H1 (cell line): ENCODE measurements around the gene CBL. TPM values are rescaled to one million over a fixed set of nuclear protein-coding genes. Genes with fewer than 3 reads are reported as not detected.

Source experiments
- CBX5 ChIP-seq: fragments of 300-800, 300-1000 bp; sonication (generic); IDR thresholded peaks from 2 replicates; pipeline ENCODE4 v1.7.1; 2016; ENCODE audit warnings: antibody characterized with exemption, low read length, low read depth
- CHD2 ChIP-seq: IDR thresholded peaks from 2 replicates; pipeline ENCODE4 v1.6.1; 2012; ENCODE audit warnings: low read length, improper control_type of control experiment
- EGR1 ChIP-seq: IDR thresholded peaks from 2 replicates; pipeline ENCODE4 v1.6.1; 2011; ENCODE audit warnings: low read depth, low read length, borderline replicate concordance
- FOSL1 ChIP-seq: IDR thresholded peaks from 2 replicates; pipeline ENCODE4 v1.6.1; 2011; ENCODE audit warnings: mild to moderate bottlenecking, low read depth, low read length, moderate library complexity; ENCODE audit not compliant: insufficient read depth
- RAD21 ChIP-seq, 2 experiments: IDR thresholded peaks in 1 of 2; conservative IDR thresholded peaks in 1 of 2; 2 replicates each; pipeline ENCODE4 v1.6.1; 2011; ENCODE audit warnings: low read depth in 2 of 2, low read length in 2 of 2, improper control_type of control experiment in 1 of 2, inconsistent platforms in 1 of 2, mild to moderate bottlenecking in 1 of 2, moderate library complexity in 1 of 2
- SP2 ChIP-seq: IDR thresholded peaks from 2 replicates; pipeline ENCODE4 v1.6.1; 2012; ENCODE audit warnings: mild to moderate bottlenecking, low read length, inconsistent platforms
- ZNF274 ChIP-seq: IDR thresholded peaks from 2 replicates; pipeline ENCODE4 v1.7.0; 2012; ENCODE audit warnings: low read length, borderline replicate concordance; ENCODE audit errors: extremely low read depth
- polyA plus RNA-seq, 7 experiments: library from polyadenylated mRNA; depleted of rRNA in 3 of 7; stranded (reverse) in 5 of 7; unstranded in 2 of 7; fragments of >200 nt in 5 of 7; fragments of 200-250 nt in 2 of 7; gene quantifications; 1 replicate in 5 of 7; 2 replicates in 1 of 7; 4 replicates in 1 of 7; pipeline versions ENCODE4 v1.2.1 to v1.2.3, GENCODE V29; 2011 to 2013; ENCODE audit warnings: missing spikeins in 2 of 7, mixed read lengths in 2 of 7
- total RNA-seq: library from RNA; stranded (reverse); fragmentation: NEBNext Ultra II Directional; extraction: Animal tissue kit (Norgen Biotek cat#: 25700); gene quantifications from 2 replicates; pipeline ENCODE4 v1.2.1, GENCODE V29; 2021
- TF ChIP-seq, protein P1 (sequence below): fragments of 300-600 bp; sonication (generic); IDR thresholded peaks from 2 replicates; pipeline ENCODE4 v1.7.1; 2012; ENCODE audit warnings: low read length, moderate library complexity, mild to moderate bottlenecking, inconsistent platforms; ENCODE audit not compliant: insufficient replicate concordance
- TF ChIP-seq, protein P2 (sequence below): IDR thresholded peaks from 2 replicates; pipeline ENCODE4 v1.6.1; 2012; ENCODE audit warnings: inconsistent platforms

The CBL gene
- total and polyA plus RNA-seq, 2 of the 8 experiments (the other 6 are each of a cell fraction or from before 2014, with no cell fraction given), result 23.1 to 57.8 TPM

DNA sequence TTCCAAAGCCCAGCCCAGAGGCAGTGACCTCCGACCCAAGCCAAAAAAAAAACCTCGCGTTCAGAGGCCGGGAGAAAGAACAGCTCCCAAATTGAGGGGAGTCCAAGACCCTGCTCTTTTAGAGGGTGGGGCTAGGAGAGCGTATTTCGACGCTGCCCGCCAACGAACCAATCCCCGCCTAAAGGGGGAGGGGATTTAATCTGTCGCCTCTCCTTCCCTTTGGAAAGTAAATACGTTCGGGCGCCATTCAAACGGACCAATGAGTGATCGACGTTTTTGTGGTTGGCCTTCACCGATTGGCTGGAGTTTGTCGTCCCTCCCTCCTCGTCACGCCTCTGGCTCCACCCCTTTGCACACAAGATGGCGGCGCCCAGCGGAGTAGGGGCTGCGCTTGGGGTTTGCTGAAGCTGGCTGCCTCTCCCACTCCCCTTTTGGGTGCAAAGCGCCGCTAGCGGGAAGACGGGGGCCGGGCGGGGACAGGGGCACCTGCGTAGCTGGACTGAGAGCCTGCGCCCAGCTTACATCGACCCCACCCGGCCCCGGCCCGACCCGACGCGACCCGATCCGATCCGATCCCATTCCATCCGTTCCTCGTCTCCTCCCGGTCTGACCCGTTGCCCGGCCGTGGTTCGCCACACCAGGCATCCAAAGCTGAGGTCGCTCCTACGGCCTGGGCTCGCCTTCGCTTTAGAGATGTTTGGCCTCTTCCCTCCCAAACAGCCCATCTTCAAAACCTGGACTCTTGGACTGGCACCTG is 128.2 kb downstream of the CBL start, which contains the start of gene RNF26 (continued):
- TF ChIP-seq, protein P1, sequence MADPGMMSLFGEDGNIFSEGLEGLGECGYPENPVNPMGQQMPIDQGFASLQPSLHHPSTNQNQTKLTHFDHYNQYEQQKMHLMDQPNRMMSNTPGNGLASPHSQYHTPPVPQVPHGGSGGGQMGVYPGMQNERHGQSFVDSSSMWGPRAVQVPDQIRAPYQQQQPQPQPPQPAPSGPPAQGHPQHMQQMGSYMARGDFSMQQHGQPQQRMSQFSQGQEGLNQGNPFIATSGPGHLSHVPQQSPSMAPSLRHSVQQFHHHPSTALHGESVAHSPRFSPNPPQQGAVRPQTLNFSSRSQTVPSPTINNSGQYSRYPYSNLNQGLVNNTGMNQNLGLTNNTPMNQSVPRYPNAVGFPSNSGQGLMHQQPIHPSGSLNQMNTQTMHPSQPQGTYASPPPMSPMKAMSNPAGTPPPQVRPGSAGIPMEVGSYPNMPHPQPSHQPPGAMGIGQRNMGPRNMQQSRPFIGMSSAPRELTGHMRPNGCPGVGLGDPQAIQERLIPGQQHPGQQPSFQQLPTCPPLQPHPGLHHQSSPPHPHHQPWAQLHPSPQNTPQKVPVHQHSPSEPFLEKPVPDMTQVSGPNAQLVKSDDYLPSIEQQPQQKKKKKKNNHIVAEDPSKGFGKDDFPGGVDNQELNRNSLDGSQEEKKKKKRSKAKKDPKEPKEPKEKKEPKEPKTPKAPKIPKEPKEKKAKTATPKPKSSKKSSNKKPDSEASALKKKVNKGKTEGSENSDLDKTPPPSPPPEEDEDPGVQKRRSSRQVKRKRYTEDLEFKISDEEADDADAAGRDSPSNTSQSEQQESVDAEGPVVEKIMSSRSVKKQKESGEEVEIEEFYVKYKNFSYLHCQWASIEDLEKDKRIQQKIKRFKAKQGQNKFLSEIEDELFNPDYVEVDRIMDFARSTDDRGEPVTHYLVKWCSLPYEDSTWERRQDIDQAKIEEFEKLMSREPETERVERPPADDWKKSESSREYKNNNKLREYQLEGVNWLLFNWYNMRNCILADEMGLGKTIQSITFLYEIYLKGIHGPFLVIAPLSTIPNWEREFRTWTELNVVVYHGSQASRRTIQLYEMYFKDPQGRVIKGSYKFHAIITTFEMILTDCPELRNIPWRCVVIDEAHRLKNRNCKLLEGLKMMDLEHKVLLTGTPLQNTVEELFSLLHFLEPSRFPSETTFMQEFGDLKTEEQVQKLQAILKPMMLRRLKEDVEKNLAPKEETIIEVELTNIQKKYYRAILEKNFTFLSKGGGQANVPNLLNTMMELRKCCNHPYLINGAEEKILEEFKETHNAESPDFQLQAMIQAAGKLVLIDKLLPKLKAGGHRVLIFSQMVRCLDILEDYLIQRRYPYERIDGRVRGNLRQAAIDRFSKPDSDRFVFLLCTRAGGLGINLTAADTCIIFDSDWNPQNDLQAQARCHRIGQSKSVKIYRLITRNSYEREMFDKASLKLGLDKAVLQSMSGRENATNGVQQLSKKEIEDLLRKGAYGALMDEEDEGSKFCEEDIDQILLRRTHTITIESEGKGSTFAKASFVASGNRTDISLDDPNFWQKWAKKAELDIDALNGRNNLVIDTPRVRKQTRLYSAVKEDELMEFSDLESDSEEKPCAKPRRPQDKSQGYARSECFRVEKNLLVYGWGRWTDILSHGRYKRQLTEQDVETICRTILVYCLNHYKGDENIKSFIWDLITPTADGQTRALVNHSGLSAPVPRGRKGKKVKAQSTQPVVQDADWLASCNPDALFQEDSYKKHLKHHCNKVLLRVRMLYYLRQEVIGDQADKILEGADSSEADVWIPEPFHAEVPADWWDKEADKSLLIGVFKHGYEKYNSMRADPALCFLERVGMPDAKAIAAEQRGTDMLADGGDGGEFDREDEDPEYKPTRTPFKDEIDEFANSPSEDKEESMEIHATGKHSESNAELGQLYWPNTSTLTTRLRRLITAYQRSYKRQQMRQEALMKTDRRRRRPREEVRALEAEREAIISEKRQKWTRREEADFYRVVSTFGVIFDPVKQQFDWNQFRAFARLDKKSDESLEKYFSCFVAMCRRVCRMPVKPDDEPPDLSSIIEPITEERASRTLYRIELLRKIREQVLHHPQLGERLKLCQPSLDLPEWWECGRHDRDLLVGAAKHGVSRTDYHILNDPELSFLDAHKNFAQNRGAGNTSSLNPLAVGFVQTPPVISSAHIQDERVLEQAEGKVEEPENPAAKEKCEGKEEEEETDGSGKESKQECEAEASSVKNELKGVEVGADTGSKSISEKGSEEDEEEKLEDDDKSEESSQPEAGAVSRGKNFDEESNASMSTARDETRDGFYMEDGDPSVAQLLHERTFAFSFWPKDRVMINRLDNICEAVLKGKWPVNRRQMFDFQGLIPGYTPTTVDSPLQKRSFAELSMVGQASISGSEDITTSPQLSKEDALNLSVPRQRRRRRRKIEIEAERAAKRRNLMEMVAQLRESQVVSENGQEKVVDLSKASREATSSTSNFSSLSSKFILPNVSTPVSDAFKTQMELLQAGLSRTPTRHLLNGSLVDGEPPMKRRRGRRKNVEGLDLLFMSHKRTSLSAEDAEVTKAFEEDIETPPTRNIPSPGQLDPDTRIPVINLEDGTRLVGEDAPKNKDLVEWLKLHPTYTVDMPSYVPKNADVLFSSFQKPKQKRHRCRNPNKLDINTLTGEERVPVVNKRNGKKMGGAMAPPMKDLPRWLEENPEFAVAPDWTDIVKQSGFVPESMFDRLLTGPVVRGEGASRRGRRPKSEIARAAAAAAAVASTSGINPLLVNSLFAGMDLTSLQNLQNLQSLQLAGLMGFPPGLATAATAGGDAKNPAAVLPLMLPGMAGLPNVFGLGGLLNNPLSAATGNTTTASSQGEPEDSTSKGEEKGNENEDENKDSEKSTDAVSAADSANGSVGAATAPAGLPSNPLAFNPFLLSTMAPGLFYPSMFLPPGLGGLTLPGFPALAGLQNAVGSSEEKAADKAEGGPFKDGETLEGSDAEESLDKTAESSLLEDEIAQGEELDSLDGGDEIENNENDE, result no peak
- no peak for TF ChIP-seq CBX5
- TF ChIP-seq CHD2, result peak; percentile 77
- TF ChIP-seq EGR1, result no peak
- no peak for TF ChIP-seq FOSL1
- peak; percentile 24; the same call in 1 of the 2 replicates for TF ChIP-seq SP2
- no peak for TF ChIP-seq RAD21 (IDR thresholded peaks at IDR 0.05 in 1 of 2, conservative IDR thresholded peaks at IDR 0.05 in 1 of 2; ENCODE audit: low read depth in 2 of 2, low read length in 2 of 2)
- no peak for TF ChIP-seq ZNF274
- TF ChIP-seq, protein P2, sequence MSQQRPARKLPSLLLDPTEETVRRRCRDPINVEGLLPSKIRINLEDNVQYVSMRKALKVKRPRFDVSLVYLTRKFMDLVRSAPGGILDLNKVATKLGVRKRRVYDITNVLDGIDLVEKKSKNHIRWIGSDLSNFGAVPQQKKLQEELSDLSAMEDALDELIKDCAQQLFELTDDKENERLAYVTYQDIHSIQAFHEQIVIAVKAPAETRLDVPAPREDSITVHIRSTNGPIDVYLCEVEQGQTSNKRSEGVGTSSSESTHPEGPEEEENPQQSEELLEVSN, result no peak
